SK-N-SH (cell line): ENCODE results near the gene ELOA. TPM values are rescaled to one million over a fixed set of nuclear protein-coding genes. Genes with fewer than 3 reads are reported as not detected.

ENCODE experiments used
- CTCF ChIA-PET: fragments of 300-600, 350-600 bp; formaldehyde crosslinking; extraction: SDS; loops from one replicate; lab custom pipeline; 2021; lab: Yijun Ruan, JAX
- POLR2A ChIA-PET: fragments of 350-600 bp; sonication (Branson Sonifier 250); formaldehyde crosslinking; extraction: SDS; loops from one replicate; lab custom pipeline; 2020; ENCODE audit warnings: antibody characterized with exemption, inconsistent platforms; lab: Yijun Ruan, JAX
- DNase-seq: peaks from one replicate; pipeline ENCODE4 v3.0.0; 2012
- H2AFZ ChIP-seq: fragments of 200-600 bp; sonication (generic); 2 replicates; pipeline ENCODE4 v1.8.1; 2016; ENCODE audit warnings: antibody characterized with exemption, mild to moderate bottlenecking, low read depth
- H3F3A ChIP-seq: fragments of 200-600 bp; sonication (generic); replicated peaks from 2 replicates; pipeline ENCODE3; 2016; ENCODE audit warnings: antibody characterized with exemption, mild to moderate bottlenecking; ENCODE audit not compliant: insufficient read depth
- H3K27ac ChIP-seq, 2 experiments: fragments of 200-500 bp in 1 of 2; fragments of 200-600 bp in 1 of 2; sonication (Bioruptor generic) in 1 of 2; sonication (generic), shearing (Covaris generic) in 1 of 2; 2 replicates each; pipeline versions ENCODE4 v1.5.1 to v1.6.1; 2014 to 2016; ENCODE audit warnings: low read depth in 2 of 2, inconsistent platforms in 1 of 2, low read length in 1 of 2, mild to moderate bottlenecking in 1 of 2, mixed read lengths in 1 of 2
- H3K27me3 ChIP-seq: fragments of 200-600 bp; sonication (generic), shearing (Covaris generic); 2 replicates; pipeline ENCODE4 v1.6.1; 2016; ENCODE audit warnings: mixed run types; ENCODE audit not compliant: insufficient read depth
- H3K36me3 ChIP-seq, 2 experiments: fragments of 200-500 bp in 1 of 2; fragments of 200-600 bp in 1 of 2; sonication (Bioruptor generic) in 1 of 2; sonication (generic) in 1 of 2; replicated peaks in 1 of 2; 2 replicates each; pipeline versions ENCODE3 to v1.5.1; 2014 to 2016; ENCODE audit warnings: low read length in 1 of 2, mild to moderate bottlenecking in 1 of 2; ENCODE audit not compliant: insufficient read depth in 2 of 2, control insufficient read depth in 1 of 2
- H3K4me1 ChIP-seq, 2 experiments: fragments of 200-500 bp in 1 of 2; fragments of 200-600 bp in 1 of 2; sonication (Bioruptor generic) in 1 of 2; sonication (generic), shearing (Covaris generic) in 1 of 2; 2 replicates each; pipeline versions ENCODE4 v1.5.1 to v1.6.1; 2014 to 2016; ENCODE audit warnings: low read depth in 1 of 2, low read length in 1 of 2, mixed run types in 1 of 2; ENCODE audit not compliant: insufficient read depth in 2 of 2, control insufficient read depth in 1 of 2
- H3K4me2 ChIP-seq: fragments of 200-600 bp; sonication (generic), shearing (Covaris generic); 2 replicates; pipeline ENCODE4 v1.6.1; 2017; ENCODE audit warnings: mixed run types
- H3K4me3 ChIP-seq, 2 experiments: fragments of 200-500 bp in 1 of 2; fragments of 200-600 bp in 1 of 2; sonication (Bioruptor generic) in 1 of 2; sonication (generic), shearing (Covaris generic) in 1 of 2; 2 replicates each; pipeline versions ENCODE4 v1.5.1 to v1.8.1; 2014 to 2016; ENCODE audit warnings: low read depth in 2 of 2, inconsistent platforms in 1 of 2, low read length in 1 of 2, mild to moderate bottlenecking in 1 of 2, mixed read lengths in 1 of 2, moderate library complexity in 1 of 2
- H3K79me2 ChIP-seq: fragments of 200-600 bp; sonication (generic); 2 replicates; pipeline ENCODE4 v1.8.1; 2017; ENCODE audit warnings: mild to moderate bottlenecking; ENCODE audit not compliant: insufficient read depth
- H3K9ac ChIP-seq: fragments of 200-600 bp; sonication (generic); 2 replicates; pipeline ENCODE4 v1.6.1; 2017; ENCODE audit warnings: mixed run types
- H3K9me2 ChIP-seq: fragments of 200-600 bp; sonication (generic); 2 replicates; pipeline ENCODE4 v1.6.1; 2017; ENCODE audit warnings: mixed run types
- H3K9me3 ChIP-seq: fragments of 200-600 bp; sonication (generic); 2 replicates; pipeline ENCODE4 v1.6.1; 2017; ENCODE audit warnings: mixed run types, mild to moderate bottlenecking, moderate library complexity
- H4K20me1 ChIP-seq: fragments of 200-600 bp; sonication (generic); 2 replicates; pipeline ENCODE4 v1.6.1; 2017; ENCODE audit warnings: mild to moderate bottlenecking, mixed run types; ENCODE audit not compliant: insufficient read depth
- CHD2 ChIP-seq: fragments of 150-350 bp; IDR thresholded peaks from 2 replicates; pipeline ENCODE4 v1.6.1; 2018; ENCODE audit warnings: low read length; ENCODE audit not compliant: partially characterized antibody
- FOXM1 ChIP-seq: IDR thresholded peaks from 2 replicates; pipeline ENCODE4 v1.4.0; 2012; ENCODE audit warnings: low read depth, mild to moderate bottlenecking
- JUND ChIP-seq: IDR thresholded peaks from 2 replicates; pipeline ENCODE4 v1.4.0; 2012
- MEF2A ChIP-seq: IDR thresholded peaks from 2 replicates; pipeline ENCODE4 v1.4.0; 2012; ENCODE audit warnings: low read depth, borderline replicate concordance
- MXI1 ChIP-seq: IDR thresholded peaks from 2 replicates; pipeline ENCODE4 v1.6.1; 2012; ENCODE audit warnings: mild to moderate bottlenecking, low read depth, low read length, improper control_type of control experiment
- RAD21 ChIP-seq: IDR thresholded peaks from 2 replicates; pipeline ENCODE4 v1.6.1; 2012; ENCODE audit warnings: mild to moderate bottlenecking, low read length
- SMC3 ChIP-seq: IDR thresholded peaks from 2 replicates; pipeline ENCODE4 v1.6.1; 2012; ENCODE audit warnings: low read depth, low read length, improper control_type of control experiment
- WGBS: methylation state at CpG from one replicate; pipeline ENCODE4 v1.1.6; 2017; ENCODE audit warnings: low lambda C conversion rate; 5-methylcytosine and 5-hydroxymethylcytosine counted together
- polyA plus RNA-seq, 3 experiments: library from polyadenylated mRNA; depleted of rRNA; stranded (reverse); fragments of >200 nt; gene quantifications; 2 replicates each; pipeline ENCODE4 v1.2.3, GENCODE V29; 2012
- TF ChIP-seq, protein P1 (sequence below): IDR thresholded peaks from 2 replicates; pipeline ENCODE4 v1.4.0; 2012; ENCODE audit warnings: low read depth
- TF ChIP-seq, protein P2 (sequence below): IDR thresholded peaks from 2 replicates; pipeline ENCODE4; 2012
- TF ChIP-seq, protein P3 (sequence below): fragments of 200-600 bp; sonication (generic); IDR thresholded peaks from 2 replicates; pipeline ENCODE4 v1.6.1; 2017; ENCODE audit warnings: antibody characterized with exemption, mild to moderate bottlenecking, moderate library complexity
- TF ChIP-seq, protein P4 (sequence below): fragments of 150-350 bp; IDR thresholded peaks from 2 replicates; pipeline ENCODE4 v1.6.1; 2017; ENCODE audit warnings: antibody characterized with exemption, low read length, low read depth, borderline replicate concordance
- TF ChIP-seq, protein P5 (sequence below): fragments of 150-350 bp; IDR thresholded peaks from 2 replicates; pipeline ENCODE4 v1.6.1; 2016; ENCODE audit warnings: mild to moderate bottlenecking, low read depth, low read length
- TF ChIP-seq, protein P6 (sequence below): IDR thresholded peaks from 2 replicates; pipeline ENCODE4 v1.6.1; 2012; ENCODE audit warnings: mild to moderate bottlenecking, low read depth, low read length, moderate library complexity

Gene ELOA
- polyA plus RNA-seq, 1 of the 3 experiments (the other 2 are of a cell fraction) = 14.5 TPM

DNA sequence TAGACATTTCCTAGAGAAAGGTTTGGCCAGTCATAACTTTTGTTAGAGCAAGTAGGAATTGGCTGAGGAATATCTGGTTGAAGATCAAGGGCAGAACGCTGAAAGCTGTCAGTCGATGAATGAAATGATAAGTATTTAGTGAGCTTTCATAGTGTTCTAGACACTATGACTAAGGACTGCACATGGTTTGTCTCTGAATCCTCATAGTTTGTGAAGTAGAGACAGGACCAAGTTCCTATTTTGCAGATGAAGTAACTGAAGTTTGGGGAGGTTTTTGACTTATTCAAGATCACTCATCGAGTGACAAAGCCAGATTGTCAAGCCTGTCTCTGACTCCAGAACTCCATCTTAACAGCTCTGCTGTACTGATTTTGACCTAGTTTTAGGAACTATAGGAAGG is 4.7 kb downstream of the ELOA start:
- Histone ChIP-seq H4K20me1 (peaks cover 68% of the 10 kb centered on the region), H3K9me2 (no peaks in the 10 kb centered on the region), H3K36me3 (peaks cover 40 to 52% of the 10 kb centered on the region in 2 experiments), H3K9ac (no peak overlapping the region), H3K27ac (peak overlapping the region in 1 of 2 experiments; percentile 16; a peak in 3 of 4 replicates), H3K27me3 (no peaks in the 10 kb centered on the region), H3K4me1 (peaks cover 6 to 8% of the 10 kb centered on the region in 2 experiments; a peak in 2 of 4 replicates), H2AFZ (no peak overlapping the region), H3K4me3 (no peak overlapping the region), H3K9me3 (no peaks in the 10 kb centered on the region), H3K4me2 (no peak overlapping the region), H3K79me2 (peaks cover 97% of the 10 kb centered on the region), H3F3A (peaks cover 19% of the 10 kb centered on the region)
- 57% methylated on average over 3 of the region's 3 CpGs for WGBS
- ChIA-PET POLR2A (no interaction called here), CTCF (interaction anchor here (1.1 kb wide), 1 partner anchor 56 kb away, joined by 3 read pairs; the partner anchor contains the start of gene RPL11)
- TF ChIP-seq, protein P1, sequence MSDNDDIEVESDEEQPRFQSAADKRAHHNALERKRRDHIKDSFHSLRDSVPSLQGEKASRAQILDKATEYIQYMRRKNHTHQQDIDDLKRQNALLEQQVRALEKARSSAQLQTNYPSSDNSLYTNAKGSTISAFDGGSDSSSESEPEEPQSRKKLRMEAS = no peak
- TF ChIP-seq, protein P2, sequence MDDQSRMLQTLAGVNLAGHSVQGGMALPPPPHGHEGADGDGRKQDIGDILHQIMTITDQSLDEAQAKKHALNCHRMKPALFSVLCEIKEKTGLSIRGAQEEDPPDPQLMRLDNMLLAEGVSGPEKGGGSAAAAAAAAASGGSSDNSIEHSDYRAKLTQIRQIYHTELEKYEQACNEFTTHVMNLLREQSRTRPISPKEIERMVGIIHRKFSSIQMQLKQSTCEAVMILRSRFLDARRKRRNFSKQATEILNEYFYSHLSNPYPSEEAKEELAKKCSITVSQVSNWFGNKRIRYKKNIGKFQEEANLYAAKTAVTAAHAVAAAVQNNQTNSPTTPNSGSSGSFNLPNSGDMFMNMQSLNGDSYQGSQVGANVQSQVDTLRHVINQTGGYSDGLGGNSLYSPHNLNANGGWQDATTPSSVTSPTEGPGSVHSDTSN = 0 out of 2 replicates have a peak, but pooled peaks have one; percentile 18
- DNase-seq = no peak

DNA sequence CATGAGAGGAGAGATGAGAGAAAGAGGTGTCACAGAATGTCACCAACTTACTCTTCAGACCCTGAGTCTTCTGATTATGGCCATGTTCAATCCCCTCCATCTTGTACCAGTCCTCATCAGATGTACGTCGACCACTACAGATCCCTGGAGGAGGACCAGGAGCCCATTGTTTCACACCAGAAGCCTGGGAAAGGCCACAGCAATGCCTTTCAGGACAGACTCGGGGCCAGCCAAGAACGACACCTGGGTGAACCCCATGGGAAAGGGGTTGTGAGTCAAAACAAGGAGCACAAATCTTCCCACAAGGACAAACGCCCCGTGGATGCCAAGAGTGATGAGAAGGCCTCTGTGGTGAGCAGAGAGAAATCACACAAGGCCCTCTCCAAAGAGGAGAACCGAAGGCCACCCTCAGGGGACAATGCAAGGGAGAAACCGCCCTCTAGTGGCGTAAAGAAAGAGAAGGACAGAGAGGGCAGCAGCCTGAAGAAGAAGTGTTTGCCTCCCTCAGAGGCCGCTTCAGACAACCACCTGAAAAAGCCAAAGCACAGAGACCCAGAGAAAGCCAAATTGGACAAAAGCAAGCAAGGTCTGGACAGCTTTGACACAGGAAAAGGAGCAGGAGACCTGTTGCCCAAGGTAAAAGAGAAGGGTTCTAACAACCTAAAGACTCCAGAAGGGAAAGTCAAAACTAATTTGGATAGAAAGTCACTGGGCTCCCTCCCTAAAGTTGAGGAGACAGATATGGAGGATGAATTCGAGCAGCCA is 8.0 kb downstream of the ELOA start:
- Histone ChIP-seq H3K27ac (no peak overlapping the region), H3K27me3 (no peaks in the 10 kb centered on the region), H3K9ac (no peak overlapping the region), H2AFZ (no peak overlapping the region), H3K9me3 (no peaks in the 10 kb centered on the region), H3K79me2 (peaks cover 76% of the 10 kb centered on the region), H3K4me2 (no peak overlapping the region), H3K4me1 (peaks cover 0 to 10% of the 10 kb centered on the region in 2 experiments; a peak in 1 of 4 replicates), H3F3A (peaks cover 7% of the 10 kb centered on the region), H4K20me1 (peaks cover 52% of the 10 kb centered on the region), H3K9me2 (no peaks in the 10 kb centered on the region), H3K36me3 (peaks cover 73 to 84% of the 10 kb centered on the region in 2 experiments), H3K4me3 (no peak overlapping the region)
- ChIA-PET POLR2A (no interaction called here), CTCF (interaction anchor here (0.6 to 4.0 kb wide), 11 partner anchors 8 to 254 kb away, joined by 3 to 12 read pairs (median 4); partner anchors contain the start of gene ELOA)
- WGBS = 67% methylated on average over 11 of the region's 11 CpGs
- peak; percentile 67 for DNase-seq
- no peak for TF ChIP-seq CHD2
- TF ChIP-seq, protein P3, sequence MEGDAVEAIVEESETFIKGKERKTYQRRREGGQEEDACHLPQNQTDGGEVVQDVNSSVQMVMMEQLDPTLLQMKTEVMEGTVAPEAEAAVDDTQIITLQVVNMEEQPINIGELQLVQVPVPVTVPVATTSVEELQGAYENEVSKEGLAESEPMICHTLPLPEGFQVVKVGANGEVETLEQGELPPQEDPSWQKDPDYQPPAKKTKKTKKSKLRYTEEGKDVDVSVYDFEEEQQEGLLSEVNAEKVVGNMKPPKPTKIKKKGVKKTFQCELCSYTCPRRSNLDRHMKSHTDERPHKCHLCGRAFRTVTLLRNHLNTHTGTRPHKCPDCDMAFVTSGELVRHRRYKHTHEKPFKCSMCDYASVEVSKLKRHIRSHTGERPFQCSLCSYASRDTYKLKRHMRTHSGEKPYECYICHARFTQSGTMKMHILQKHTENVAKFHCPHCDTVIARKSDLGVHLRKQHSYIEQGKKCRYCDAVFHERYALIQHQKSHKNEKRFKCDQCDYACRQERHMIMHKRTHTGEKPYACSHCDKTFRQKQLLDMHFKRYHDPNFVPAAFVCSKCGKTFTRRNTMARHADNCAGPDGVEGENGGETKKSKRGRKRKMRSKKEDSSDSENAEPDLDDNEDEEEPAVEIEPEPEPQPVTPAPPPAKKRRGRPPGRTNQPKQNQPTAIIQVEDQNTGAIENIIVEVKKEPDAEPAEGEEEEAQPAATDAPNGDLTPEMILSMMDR = peak; percentile 74
- TF ChIP-seq, protein P4, sequence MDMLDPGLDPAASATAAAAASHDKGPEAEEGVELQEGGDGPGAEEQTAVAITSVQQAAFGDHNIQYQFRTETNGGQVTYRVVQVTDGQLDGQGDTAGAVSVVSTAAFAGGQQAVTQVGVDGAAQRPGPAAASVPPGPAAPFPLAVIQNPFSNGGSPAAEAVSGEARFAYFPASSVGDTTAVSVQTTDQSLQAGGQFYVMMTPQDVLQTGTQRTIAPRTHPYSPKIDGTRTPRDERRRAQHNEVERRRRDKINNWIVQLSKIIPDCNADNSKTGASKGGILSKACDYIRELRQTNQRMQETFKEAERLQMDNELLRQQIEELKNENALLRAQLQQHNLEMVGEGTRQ = no peak
- TF ChIP-seq, protein P5, sequence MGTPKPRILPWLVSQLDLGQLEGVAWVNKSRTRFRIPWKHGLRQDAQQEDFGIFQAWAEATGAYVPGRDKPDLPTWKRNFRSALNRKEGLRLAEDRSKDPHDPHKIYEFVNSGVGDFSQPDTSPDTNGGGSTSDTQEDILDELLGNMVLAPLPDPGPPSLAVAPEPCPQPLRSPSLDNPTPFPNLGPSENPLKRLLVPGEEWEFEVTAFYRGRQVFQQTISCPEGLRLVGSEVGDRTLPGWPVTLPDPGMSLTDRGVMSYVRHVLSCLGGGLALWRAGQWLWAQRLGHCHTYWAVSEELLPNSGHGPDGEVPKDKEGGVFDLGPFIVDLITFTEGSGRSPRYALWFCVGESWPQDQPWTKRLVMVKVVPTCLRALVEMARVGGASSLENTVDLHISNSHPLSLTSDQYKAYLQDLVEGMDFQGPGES = no peak
- TF ChIP-seq JUND = no peak
- TF ChIP-seq, protein P6, sequence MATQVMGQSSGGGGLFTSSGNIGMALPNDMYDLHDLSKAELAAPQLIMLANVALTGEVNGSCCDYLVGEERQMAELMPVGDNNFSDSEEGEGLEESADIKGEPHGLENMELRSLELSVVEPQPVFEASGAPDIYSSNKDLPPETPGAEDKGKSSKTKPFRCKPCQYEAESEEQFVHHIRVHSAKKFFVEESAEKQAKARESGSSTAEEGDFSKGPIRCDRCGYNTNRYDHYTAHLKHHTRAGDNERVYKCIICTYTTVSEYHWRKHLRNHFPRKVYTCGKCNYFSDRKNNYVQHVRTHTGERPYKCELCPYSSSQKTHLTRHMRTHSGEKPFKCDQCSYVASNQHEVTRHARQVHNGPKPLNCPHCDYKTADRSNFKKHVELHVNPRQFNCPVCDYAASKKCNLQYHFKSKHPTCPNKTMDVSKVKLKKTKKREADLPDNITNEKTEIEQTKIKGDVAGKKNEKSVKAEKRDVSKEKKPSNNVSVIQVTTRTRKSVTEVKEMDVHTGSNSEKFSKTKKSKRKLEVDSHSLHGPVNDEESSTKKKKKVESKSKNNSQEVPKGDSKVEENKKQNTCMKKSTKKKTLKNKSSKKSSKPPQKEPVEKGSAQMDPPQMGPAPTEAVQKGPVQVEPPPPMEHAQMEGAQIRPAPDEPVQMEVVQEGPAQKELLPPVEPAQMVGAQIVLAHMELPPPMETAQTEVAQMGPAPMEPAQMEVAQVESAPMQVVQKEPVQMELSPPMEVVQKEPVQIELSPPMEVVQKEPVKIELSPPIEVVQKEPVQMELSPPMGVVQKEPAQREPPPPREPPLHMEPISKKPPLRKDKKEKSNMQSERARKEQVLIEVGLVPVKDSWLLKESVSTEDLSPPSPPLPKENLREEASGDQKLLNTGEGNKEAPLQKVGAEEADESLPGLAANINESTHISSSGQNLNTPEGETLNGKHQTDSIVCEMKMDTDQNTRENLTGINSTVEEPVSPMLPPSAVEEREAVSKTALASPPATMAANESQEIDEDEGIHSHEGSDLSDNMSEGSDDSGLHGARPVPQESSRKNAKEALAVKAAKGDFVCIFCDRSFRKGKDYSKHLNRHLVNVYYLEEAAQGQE = no peak
- TF ChIP-seq MXI1 = no peak
- peak; percentile 38 for TF ChIP-seq SMC3
- no peak for TF ChIP-seq MEF2A
- peak; percentile 65 for TF ChIP-seq RAD21
- TF ChIP-seq FOXM1 = no peak
- TF ChIP-seq, protein P2 = no peak
